Uterus (tissue), 2 donors: ENCODE measurements around the gene AMOTL1.

Source experiments
- POLR2A ChIP-seq, 2 donors: fragments of 450-650 bp; IDR thresholded peaks; one replicate each; pipeline ENCODE4 v1.6.1; 2016; ENCODE audit warnings: antibody characterized with exemption in 2 of 2, mild to moderate bottlenecking in 1 of 2, moderate library complexity in 1 of 2
- TF ChIP-seq, protein P1 (sequence below), 4 experiments: fragments of 200-600 bp in 2 of 4; fragments of 450-650 bp in 2 of 4; sonication (generic) in 2 of 4; IDR thresholded peaks; one replicate each; pipeline ENCODE4 v1.5.1; 2016 to 2019; ENCODE audit warnings: antibody characterized with exemption in 4 of 4, mild to moderate bottlenecking in 2 of 4, moderate library complexity in 1 of 4

DNA sequence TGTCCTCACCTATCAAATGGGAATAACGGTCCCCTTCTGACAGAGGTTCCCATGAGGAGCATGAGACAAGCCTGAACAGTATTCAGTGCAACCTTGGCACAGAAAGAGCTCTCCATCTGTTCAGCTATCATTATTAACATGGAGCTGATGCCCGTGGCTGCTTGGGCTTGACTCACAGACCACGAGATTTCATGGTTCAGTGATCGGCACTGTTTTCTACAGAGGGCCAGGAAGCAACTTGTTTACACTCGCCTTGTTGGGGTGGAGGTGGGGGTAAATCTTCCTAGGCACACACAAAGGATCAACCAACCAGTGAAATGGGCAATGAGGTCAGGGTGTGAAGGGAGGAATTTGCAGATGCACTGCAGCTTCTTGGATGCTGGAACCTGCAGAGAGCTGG, 117.0 kb downstream of the AMOTL1 start:
- no peak for TF ChIP-seq POLR2A (IDR thresholded peaks at IDR 0.05)
- TF ChIP-seq, protein P1, sequence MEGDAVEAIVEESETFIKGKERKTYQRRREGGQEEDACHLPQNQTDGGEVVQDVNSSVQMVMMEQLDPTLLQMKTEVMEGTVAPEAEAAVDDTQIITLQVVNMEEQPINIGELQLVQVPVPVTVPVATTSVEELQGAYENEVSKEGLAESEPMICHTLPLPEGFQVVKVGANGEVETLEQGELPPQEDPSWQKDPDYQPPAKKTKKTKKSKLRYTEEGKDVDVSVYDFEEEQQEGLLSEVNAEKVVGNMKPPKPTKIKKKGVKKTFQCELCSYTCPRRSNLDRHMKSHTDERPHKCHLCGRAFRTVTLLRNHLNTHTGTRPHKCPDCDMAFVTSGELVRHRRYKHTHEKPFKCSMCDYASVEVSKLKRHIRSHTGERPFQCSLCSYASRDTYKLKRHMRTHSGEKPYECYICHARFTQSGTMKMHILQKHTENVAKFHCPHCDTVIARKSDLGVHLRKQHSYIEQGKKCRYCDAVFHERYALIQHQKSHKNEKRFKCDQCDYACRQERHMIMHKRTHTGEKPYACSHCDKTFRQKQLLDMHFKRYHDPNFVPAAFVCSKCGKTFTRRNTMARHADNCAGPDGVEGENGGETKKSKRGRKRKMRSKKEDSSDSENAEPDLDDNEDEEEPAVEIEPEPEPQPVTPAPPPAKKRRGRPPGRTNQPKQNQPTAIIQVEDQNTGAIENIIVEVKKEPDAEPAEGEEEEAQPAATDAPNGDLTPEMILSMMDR (IDR thresholded peaks at IDR 0.05): no peak
